Measurements from ENCODE around the gene TMBIM4.

DNA sequence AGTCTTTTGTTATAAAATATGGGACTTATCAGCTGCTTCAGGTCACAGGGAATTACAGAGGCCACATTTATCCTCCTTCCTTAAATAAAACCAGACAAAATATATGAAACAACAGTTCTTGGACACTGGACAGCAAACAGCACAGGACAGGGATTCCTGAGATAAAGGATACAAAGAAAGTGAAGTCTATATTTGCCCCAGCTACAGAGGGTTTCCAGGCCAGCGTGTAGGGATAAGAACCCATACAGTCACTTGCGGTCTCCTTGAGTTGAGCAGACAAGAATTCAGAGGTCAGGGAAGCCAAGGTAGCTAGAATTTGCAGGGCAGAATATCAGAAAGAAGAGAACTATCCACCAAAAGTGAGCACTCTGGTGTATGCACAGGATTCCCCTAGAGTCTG lies 30.5 kb downstream of the TMBIM4 start:
- TF ChIP-seq MAX (IDR thresholded peaks at IDR 0.05): no peak
- TF ChIP-seq EGR1 (IDR thresholded peaks at IDR 0.05; ENCODE audit: low read depth): no peak
- TF ChIP-seq CTCF (IDR thresholded peaks at IDR 0.05 in 2 of 3, conservative IDR thresholded peaks at IDR 0.05 in 1 of 3; ENCODE audit: borderline replicate concordance in 1 of 3, insufficient read depth in 1 of 3, low read depth in 2 of 3, low read length in 2 of 3): no peak
- TF ChIP-seq POLR2AphosphoS5 (IDR thresholded peaks at IDR 0.05; ENCODE audit: low read depth, low read length): no peak
- no peak for TF ChIP-seq POLR2A (IDR thresholded peaks at IDR 0.05; ENCODE audit: borderline replicate concordance, extremely low read depth, insufficient read depth, insufficient read length)
- TF ChIP-seq FOSL1 (IDR thresholded peaks at IDR 0.05; ENCODE audit: low read depth): no peak
- TF ChIP-seq, protein P1, sequence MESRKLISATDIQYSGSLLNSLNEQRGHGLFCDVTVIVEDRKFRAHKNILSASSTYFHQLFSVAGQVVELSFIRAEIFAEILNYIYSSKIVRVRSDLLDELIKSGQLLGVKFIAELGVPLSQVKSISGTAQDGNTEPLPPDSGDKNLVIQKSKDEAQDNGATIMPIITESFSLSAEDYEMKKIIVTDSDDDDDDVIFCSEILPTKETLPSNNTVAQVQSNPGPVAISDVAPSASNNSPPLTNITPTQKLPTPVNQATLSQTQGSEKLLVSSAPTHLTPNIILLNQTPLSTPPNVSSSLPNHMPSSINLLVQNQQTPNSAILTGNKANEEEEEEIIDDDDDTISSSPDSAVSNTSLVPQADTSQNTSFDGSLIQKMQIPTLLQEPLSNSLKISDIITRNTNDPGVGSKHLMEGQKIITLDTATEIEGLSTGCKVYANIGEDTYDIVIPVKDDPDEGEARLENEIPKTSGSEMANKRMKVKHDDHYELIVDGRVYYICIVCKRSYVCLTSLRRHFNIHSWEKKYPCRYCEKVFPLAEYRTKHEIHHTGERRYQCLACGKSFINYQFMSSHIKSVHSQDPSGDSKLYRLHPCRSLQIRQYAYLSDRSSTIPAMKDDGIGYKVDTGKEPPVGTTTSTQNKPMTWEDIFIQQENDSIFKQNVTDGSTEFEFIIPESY (IDR thresholded peaks at IDR 0.05; ENCODE audit: extremely low read depth, insufficient replicate concordance, low read length): no peak
- no peak for TF ChIP-seq SP1 (IDR thresholded peaks at IDR 0.05; ENCODE audit: low read depth)
- TF ChIP-seq, protein P2, sequence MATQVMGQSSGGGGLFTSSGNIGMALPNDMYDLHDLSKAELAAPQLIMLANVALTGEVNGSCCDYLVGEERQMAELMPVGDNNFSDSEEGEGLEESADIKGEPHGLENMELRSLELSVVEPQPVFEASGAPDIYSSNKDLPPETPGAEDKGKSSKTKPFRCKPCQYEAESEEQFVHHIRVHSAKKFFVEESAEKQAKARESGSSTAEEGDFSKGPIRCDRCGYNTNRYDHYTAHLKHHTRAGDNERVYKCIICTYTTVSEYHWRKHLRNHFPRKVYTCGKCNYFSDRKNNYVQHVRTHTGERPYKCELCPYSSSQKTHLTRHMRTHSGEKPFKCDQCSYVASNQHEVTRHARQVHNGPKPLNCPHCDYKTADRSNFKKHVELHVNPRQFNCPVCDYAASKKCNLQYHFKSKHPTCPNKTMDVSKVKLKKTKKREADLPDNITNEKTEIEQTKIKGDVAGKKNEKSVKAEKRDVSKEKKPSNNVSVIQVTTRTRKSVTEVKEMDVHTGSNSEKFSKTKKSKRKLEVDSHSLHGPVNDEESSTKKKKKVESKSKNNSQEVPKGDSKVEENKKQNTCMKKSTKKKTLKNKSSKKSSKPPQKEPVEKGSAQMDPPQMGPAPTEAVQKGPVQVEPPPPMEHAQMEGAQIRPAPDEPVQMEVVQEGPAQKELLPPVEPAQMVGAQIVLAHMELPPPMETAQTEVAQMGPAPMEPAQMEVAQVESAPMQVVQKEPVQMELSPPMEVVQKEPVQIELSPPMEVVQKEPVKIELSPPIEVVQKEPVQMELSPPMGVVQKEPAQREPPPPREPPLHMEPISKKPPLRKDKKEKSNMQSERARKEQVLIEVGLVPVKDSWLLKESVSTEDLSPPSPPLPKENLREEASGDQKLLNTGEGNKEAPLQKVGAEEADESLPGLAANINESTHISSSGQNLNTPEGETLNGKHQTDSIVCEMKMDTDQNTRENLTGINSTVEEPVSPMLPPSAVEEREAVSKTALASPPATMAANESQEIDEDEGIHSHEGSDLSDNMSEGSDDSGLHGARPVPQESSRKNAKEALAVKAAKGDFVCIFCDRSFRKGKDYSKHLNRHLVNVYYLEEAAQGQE (IDR thresholded peaks at IDR 0.05; ENCODE audit: low read depth): no peak
- TF ChIP-seq ELF1 (IDR thresholded peaks at IDR 0.05; ENCODE audit: borderline replicate concordance, low read depth): no peak
- TF ChIP-seq YY1 (IDR thresholded peaks at IDR 0.05; ENCODE audit: extremely low read depth, insufficient replicate concordance, low read depth, low read length): no peak
- no peak for TF ChIP-seq JUND (IDR thresholded peaks at IDR 0.05)
- 0 out of 2 replicates have a peak, but pooled peaks have one; percentile 8 for TF ChIP-seq ATF3 (IDR thresholded peaks at IDR 0.05)
- no peak for TF ChIP-seq SRF (IDR thresholded peaks at IDR 0.05; ENCODE audit: low read depth)
